Body of pancreas (tissue), 4 donors: ENCODE measurements around the gene CCND1.

ENCODE experiments used
- CTCF ChIP-seq, 7 experiments: fragments of 450-650 bp in 4 of 7; fragments of 200-600 bp in 3 of 7; sonication (generic) in 3 of 7; IDR thresholded peaks; one replicate each; pipeline ENCODE4 v1.5.1; 2016 to 2019; ENCODE audit warnings: antibody characterized with exemption in 7 of 7
- POLR2A ChIP-seq, 3 donors: fragments of 450-650 bp; IDR thresholded peaks; one replicate each; pipeline ENCODE4 v1.6.1; 2016; ENCODE audit warnings: antibody characterized with exemption in 3 of 3, mild to moderate bottlenecking in 2 of 3

GRCh38 chr11:69689484-69690319 is 48.7 kb downstream of the CCND1 start:
- TF ChIP-seq CTCF (IDR thresholded peaks at IDR 0.05): no peak
- no peak for TF ChIP-seq POLR2A (IDR thresholded peaks at IDR 0.05)
